NCI-H1092 treated with DMSO at 0.1 percent for 48 hours (cell line): ENCODE results near the gene GPR68.
"Not testable (repeated sequence)": the region's sequence is repeated elsewhere in the genome, so short reads cannot be mapped to it uniquely, and the experiment has no call there.

Experiments
- DNase-seq: peaks from one replicate; lab custom pipeline; 2025; lab: John Stamatoyannopoulos, UW

GPR68 gene

DNA sequence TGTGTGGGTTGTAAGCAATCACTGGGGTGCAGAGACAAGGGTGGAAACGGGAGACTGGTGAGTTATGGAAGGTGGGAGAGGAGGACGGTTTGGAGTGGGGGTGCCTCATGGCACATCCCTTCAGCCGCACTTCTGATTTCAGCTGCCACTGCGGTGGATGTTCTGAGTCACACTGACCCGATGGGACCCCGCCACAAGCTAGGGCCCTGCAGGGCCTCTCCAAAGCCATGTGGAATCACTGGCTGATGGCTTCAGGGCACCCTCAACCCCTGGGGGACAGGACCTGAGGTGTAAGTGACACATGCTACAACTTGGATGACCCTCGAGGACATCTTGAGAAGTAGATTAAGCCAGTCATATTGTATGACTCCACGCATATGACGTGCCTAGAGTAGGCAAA is 53.7 kb downstream of the GPR68 start:
- DNase-seq = no peak

DNA sequence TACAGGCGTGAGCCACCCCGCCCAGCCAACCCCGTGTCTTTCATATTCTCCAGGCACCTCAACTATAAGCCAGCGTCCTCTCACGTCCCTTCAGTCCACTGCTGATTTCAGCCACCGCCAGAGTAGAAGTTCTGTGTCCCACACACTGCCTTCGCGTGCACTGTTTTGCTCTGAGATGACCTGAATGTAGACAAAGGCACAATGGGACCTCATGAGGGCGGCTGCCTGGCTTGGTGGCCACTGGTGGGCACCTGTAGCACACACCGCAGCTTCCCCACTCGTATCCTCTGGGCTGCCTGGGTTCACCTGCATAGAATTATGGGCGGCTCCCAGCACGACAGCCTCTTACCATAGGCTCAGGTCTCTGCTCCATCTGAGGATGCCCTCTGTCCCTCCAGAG is 57.2 kb downstream of the GPR68 start:
- DNase-seq = no peak

DNA sequence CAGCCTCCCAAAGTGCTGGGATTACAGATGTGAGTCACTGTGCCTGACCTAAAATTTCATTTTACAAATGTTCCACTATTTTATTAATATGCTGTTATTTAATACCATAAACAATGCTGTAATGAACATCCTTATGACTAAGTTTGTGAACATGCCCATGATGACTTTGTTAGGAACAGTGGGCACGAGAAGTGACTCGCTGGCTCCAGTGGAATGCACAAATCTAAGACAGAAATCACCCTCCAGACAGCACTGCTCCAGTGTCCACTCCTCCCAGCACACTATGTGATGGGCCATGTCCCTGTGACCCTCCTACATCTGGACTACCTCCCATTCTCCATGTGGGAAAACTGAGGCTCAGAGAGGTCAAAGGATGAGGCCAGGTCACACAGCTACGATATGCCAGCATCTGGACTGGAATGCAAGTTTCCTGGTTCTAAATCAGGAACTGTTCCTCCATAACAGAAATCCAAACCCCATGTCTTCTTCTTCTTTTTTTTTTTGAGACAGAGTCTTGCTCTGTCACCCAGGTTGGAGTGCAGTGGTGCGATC is 57.9 kb downstream of the GPR68 start:
- DNase-seq = no peak

DNA sequence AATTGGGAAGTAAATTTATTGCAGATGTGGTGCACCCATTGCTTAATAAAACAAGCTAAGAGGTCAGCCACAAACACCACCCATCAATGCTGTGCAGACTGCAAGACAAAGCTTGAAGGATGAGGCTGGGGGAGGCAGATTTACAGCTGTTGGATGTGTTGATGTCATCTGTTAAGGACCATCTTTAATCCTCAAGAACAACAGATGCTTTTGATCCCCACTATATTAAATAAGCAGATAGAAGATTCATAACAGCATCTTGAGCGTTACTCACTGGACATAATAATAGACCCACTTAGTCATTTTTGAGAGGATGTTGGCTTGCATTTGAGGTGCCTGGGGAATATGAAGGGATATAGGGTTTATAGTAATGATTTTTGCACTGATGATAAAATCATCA is 58.8 kb downstream of the GPR68 start:
- DNase-seq = no peak

DNA sequence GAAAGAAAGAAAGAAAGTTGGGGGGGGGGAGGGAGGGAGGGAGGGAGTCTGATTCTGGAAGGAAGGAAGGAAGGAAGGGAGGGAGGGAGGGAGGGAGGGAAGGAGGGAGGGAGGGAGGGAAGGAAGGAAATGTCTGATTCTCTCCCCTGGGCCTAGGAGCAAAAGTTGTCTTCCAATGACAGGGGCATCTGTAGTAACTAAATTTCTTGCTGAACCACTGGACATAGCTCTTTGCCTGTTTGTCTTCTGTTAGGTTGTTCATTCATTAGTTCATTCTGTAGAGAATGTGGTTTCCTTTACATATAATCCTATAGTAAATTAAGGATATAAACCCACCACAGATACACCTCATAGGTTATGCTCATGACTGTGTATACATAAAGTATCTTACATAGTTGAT is 59.9 kb downstream of the GPR68 start:
- no peak for DNase-seq

DNA sequence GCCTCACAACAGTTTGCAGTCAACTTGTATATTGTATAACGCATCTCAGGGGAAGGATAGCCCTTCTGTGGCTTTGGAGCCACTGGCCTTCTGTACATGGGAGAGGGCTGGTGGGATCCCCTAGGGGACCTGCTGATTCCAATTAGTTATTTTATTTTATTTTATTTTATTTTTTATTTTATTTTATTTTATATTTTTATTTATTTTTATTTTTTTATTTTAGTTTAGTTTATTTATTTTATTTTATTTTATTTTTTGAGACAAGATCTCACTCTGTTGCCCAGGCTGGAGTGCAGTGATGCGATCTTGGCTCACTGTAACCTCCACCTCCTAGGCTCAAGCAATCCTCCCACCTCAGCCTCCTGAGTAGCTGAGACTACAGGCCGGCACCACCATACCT is 61.8 kb downstream of the GPR68 start:
- not testable (repeated sequence) for DNase-seq
